Measurements from ENCODE around the gene ITGB3. TPM values are rescaled to one million over a fixed set of nuclear protein-coding genes. Genes with fewer than 3 reads are reported as not detected.

The ITGB3 gene
- total and polyA plus RNA-seq, 9 of the 15 experiments (the other 6 are each of a cell fraction or from before 2014, with no cell fraction given), result 0.08 to 2.6 (median 0.62) TPM; not detected in 1

DNA sequence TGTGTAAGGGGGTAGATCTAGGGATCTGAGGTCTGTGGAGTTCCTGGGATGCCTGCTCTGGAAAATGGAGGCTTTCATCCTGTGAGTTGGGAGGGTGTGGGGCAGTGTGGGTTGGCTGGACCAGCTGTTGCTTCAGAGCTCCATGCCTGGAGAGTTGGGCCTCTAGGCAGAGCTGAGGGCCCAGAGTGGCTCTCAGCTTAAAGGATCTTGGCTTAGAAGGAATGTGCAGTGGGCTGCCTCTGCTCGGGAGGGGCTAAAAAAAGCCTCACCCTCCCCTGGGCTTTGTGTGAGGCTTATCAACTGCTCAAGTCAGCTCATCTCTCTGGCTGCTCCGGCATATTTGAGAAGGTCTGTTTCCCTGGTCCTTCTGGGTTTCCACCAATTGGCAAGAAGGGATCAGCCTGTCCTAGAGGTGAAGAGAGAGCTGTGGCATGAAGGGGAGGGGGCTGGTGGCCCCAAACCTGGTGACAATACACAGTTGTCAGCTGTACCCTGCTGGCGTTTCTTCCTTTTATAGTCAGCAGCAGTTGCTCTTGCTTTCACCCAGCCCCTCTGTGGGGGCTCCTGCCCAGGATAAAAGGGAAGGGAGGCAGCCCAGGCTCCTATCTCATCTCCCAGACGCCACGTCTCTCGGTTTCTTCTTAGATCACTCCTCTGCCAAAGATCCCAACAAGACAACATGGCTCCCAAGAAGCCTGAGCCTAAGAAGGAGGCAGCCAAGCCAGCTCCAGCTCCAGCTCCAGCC is 44.7 kb upstream of the ITGB3 start, which contains the start of gene MYL4 (continued):
- TF ChIP-seq, protein P1, sequence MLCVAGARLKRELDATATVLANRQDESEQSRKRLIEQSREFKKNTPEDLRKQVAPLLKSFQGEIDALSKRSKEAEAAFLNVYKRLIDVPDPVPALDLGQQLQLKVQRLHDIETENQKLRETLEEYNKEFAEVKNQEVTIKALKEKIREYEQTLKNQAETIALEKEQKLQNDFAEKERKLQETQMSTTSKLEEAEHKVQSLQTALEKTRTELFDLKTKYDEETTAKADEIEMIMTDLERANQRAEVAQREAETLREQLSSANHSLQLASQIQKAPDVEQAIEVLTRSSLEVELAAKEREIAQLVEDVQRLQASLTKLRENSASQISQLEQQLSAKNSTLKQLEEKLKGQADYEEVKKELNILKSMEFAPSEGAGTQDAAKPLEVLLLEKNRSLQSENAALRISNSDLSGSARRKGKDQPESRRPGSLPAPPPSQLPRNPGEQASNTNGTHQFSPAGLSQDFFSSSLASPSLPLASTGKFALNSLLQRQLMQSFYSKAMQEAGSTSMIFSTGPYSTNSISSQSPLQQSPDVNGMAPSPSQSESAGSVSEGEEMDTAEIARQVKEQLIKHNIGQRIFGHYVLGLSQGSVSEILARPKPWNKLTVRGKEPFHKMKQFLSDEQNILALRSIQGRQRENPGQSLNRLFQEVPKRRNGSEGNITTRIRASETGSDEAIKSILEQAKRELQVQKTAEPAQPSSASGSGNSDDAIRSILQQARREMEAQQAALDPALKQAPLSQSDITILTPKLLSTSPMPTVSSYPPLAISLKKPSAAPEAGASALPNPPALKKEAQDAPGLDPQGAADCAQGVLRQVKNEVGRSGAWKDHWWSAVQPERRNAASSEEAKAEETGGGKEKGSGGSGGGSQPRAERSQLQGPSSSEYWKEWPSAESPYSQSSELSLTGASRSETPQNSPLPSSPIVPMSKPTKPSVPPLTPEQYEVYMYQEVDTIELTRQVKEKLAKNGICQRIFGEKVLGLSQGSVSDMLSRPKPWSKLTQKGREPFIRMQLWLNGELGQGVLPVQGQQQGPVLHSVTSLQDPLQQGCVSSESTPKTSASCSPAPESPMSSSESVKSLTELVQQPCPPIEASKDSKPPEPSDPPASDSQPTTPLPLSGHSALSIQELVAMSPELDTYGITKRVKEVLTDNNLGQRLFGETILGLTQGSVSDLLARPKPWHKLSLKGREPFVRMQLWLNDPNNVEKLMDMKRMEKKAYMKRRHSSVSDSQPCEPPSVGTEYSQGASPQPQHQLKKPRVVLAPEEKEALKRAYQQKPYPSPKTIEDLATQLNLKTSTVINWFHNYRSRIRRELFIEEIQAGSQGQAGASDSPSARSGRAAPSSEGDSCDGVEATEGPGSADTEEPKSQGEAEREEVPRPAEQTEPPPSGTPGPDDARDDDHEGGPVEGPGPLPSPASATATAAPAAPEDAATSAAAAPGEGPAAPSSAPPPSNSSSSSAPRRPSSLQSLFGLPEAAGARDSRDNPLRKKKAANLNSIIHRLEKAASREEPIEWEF (CRISPR knock-in tag; IDR thresholded peaks at IDR 0.05), result 0 out of 2 replicates have a peak, but pooled peaks have one; percentile 47
- no peak for TF ChIP-seq NCOA2 (IDR thresholded peaks at IDR 0.05; ENCODE audit: partially characterized antibody in 2 of 2)
- TF ChIP-seq MAZ (CRISPR knock-in tag; conservative IDR thresholded peaks at IDR 0.05 in 1 of 2, IDR thresholded peaks at IDR 0.05 in 1 of 2), result peak; percentile 44 to 60; a peak in 3 of 4 replicates
- TF ChIP-seq NR2C1 (IDR thresholded peaks at IDR 0.05), result no peak
- TF ChIP-seq NR2C1 (tag; IDR thresholded peaks at IDR 0.05), result peak; percentile 35; the same call in 1 of the 2 replicates
- TF ChIP-seq CBFA2T2 (conservative IDR thresholded peaks at IDR 0.05), result peak; percentile 30
- TF ChIP-seq TEAD2 (tag; IDR thresholded peaks at IDR 0.05), result no peak
- TF ChIP-seq, protein P2, sequence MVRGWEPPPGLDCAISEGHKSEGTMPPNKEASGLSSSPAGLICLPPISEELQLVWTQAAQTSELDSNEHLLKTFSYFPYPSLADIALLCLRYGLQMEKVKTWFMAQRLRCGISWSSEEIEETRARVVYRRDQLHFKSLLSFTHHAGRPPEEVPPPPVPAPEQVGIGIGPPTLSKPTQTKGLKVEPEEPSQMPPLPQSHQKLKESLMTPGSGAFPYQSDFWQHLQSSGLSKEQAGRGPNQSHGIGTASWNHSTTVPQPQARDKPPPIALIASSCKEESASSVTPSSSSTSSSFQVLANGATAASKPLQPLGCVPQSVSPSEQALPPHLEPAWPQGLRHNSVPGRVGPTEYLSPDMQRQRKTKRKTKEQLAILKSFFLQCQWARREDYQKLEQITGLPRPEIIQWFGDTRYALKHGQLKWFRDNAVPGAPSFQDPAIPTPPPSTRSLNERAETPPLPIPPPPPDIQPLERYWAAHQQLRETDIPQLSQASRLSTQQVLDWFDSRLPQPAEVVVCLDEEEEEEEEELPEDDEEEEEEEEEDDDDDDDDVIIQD (CRISPR knock-in tag; IDR thresholded peaks at IDR 0.05), result no peak
- TF ChIP-seq, protein P3, sequence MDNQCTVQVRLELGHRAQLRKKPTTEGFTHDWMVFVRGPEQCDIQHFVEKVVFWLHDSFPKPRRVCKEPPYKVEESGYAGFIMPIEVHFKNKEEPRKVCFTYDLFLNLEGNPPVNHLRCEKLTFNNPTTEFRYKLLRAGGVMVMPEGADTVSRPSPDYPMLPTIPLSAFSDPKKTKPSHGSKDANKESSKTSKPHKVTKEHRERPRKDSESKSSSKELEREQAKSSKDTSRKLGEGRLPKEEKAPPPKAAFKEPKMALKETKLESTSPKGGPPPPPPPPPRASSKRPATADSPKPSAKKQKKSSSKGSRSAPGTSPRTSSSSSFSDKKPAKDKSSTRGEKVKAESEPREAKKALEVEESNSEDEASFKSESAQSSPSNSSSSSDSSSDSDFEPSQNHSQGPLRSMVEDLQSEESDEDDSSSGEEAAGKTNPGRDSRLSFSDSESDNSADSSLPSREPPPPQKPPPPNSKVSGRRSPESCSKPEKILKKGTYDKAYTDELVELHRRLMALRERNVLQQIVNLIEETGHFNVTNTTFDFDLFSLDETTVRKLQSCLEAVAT (IDR thresholded peaks at IDR 0.05), result 0 out of 4 replicates have a peak, but pooled peaks of 1 of the 2 experiments have one; percentile 22
- no peak for TF ChIP-seq RB1 (IDR thresholded peaks at IDR 0.05; ENCODE audit: low read depth)
- peak; percentile 49; the same call in 1 of the 2 replicates for TF ChIP-seq RBFOX2 (IDR thresholded peaks at IDR 0.05; ENCODE audit: low read depth, low read length)
- TF ChIP-seq RBBP5 (IDR thresholded peaks at IDR 0.05; ENCODE audit: borderline replicate concordance, insufficient read depth, low read length, poor library complexity, severe bottlenecking), result no peak
- TF ChIP-seq, protein P4, sequence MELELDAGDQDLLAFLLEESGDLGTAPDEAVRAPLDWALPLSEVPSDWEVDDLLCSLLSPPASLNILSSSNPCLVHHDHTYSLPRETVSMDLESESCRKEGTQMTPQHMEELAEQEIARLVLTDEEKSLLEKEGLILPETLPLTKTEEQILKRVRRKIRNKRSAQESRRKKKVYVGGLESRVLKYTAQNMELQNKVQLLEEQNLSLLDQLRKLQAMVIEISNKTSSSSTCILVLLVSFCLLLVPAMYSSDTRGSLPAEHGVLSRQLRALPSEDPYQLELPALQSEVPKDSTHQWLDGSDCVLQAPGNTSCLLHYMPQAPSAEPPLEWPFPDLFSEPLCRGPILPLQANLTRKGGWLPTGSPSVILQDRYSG (tag; conservative IDR thresholded peaks at IDR 0.05; ENCODE audit: low read depth), result 0 out of 2 replicates have a peak, but pooled peaks have one; percentile 45
- peak; percentile 29; the same call in 1 of the 2 replicates for TF ChIP-seq GATA2 (CRISPR knock-in tag; IDR thresholded peaks at IDR 0.05)
- TF ChIP-seq MED1 (CRISPR knock-in tag; IDR thresholded peaks at IDR 0.05; ENCODE audit: borderline replicate concordance), result no peak
- no peak for TF ChIP-seq PTTG1 (tag; IDR thresholded peaks at IDR 0.05; ENCODE audit: low read depth)
